Panc1 (cell line): ENCODE measurements around the gene RASSF5.

Experiments used
- POLR2AphosphoS5 ChIP-seq: IDR thresholded peaks from 2 replicates; pipeline ENCODE4 v1.6.1; 2012; ENCODE audit warnings: mild to moderate bottlenecking, low read depth, low read length, moderate library complexity
- TF ChIP-seq, protein P1 (sequence below): fragments of 450-650 bp; IDR thresholded peaks from 2 replicates; pipeline ENCODE4 v1.5.1; 2017; ENCODE audit warnings: mild to moderate bottlenecking

DNA sequence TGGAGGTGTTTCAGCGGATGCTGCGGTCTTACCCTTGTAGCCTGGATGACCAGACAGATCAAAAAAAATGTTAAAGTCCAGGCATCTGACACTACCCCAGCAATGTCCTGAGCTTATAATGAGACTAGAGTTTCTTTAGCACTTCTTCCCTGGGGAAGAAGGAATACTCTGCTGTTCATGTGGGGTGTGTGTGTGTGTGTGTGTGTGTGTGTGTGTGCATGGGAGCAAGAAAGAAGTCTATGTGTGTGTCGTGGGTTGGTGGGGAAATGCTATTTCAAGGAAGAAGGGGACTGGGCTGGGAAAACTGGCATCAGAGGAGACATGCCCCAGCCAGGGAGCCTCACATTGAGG lies 3.0 kb upstream of the RASSF5 start:
- TF ChIP-seq, protein P1, sequence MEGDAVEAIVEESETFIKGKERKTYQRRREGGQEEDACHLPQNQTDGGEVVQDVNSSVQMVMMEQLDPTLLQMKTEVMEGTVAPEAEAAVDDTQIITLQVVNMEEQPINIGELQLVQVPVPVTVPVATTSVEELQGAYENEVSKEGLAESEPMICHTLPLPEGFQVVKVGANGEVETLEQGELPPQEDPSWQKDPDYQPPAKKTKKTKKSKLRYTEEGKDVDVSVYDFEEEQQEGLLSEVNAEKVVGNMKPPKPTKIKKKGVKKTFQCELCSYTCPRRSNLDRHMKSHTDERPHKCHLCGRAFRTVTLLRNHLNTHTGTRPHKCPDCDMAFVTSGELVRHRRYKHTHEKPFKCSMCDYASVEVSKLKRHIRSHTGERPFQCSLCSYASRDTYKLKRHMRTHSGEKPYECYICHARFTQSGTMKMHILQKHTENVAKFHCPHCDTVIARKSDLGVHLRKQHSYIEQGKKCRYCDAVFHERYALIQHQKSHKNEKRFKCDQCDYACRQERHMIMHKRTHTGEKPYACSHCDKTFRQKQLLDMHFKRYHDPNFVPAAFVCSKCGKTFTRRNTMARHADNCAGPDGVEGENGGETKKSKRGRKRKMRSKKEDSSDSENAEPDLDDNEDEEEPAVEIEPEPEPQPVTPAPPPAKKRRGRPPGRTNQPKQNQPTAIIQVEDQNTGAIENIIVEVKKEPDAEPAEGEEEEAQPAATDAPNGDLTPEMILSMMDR: no peak
- TF ChIP-seq POLR2AphosphoS5: no peak
